IMR-90 (cell line): ENCODE results near the gene MGRN1. TPM values are rescaled to one million over a fixed set of nuclear protein-coding genes. Genes with fewer than 3 reads are reported as not detected.

Experiments used
- ATAC-seq: fragments of 200-7000 bp; cut with Tn5 transposase; 2 replicates; pipeline ENCODE4 v1.9.1; 2020; ENCODE audit warnings: low read depth, mild to moderate bottlenecking, moderate library complexity
- BruUV-seq: library from RNA; stranded (reverse); fragments of 400-500 nt; replicated peaks from 2 replicates; lab custom pipeline; 2021; lab: Mats Ljungman, UMichigan
- CTCF ChIA-PET: fragments of 300-600 bp; formaldehyde crosslinking; extraction: SDS; loops from one replicate; lab custom pipeline; 2021; ENCODE audit warnings: antibody characterized with exemption; lab: Yijun Ruan, JAX
- POLR2A ChIA-PET: fragments of 300-600 bp; sonication (Branson Sonifier 250); formaldehyde crosslinking; loops from one replicate; lab custom pipeline; 2022; ENCODE audit warnings: antibody characterized with exemption; ENCODE audit not compliant: unreplicated experiment; lab: Charles Lee
- DNase-seq: peaks from one replicate; pipeline ENCODE4 v3.0.0; 2013
- H2AFZ ChIP-seq: replicated peaks from 2 replicates; pipeline ENCODE3; 2013; ENCODE audit warnings: low read length, mild to moderate bottlenecking; ENCODE audit not compliant: poor library complexity
- H2AK5ac ChIP-seq: 2 replicates; pipeline ENCODE4 v1.6.1; 2013; ENCODE audit warnings: low read depth, low read length, inconsistent platforms
- H2AK9ac ChIP-seq: replicated peaks from 2 replicates; pipeline ENCODE3; 2013; ENCODE audit warnings: mild to moderate bottlenecking, low read depth, low read length, moderate library complexity; ENCODE audit not compliant: poor library complexity
- H2BK120ac ChIP-seq: 2 replicates; pipeline ENCODE4 v1.6.1; 2013; ENCODE audit warnings: low read depth, low read length, inconsistent platforms
- H2BK15ac ChIP-seq: 3 replicates; pipeline ENCODE4 v1.6.1; 2013; ENCODE audit warnings: low read depth, low read length, inconsistent platforms
- H2BK20ac ChIP-seq: 2 replicates; pipeline ENCODE4 v1.6.1; 2013; ENCODE audit warnings: low read depth, mild to moderate bottlenecking, inconsistent platforms, low read length, moderate library complexity
- H2BK5ac ChIP-seq: 2 replicates; pipeline ENCODE4 v1.6.1; 2013; ENCODE audit warnings: mild to moderate bottlenecking, low read depth, low read length, inconsistent platforms; ENCODE audit not compliant: poor library complexity, severe bottlenecking
- H3K14ac ChIP-seq: replicated peaks from 2 replicates; pipeline ENCODE4 v1.6.1; 2013; ENCODE audit warnings: low read depth, low read length, inconsistent platforms
- H3K18ac ChIP-seq: 2 replicates; pipeline ENCODE4 v1.6.1; 2013; ENCODE audit warnings: low read depth, low read length, control low read depth
- H3K23ac ChIP-seq: 2 replicates; pipeline ENCODE4 v1.6.1; 2013; ENCODE audit warnings: low read depth, low read length, inconsistent platforms
- H3K27ac ChIP-seq: 2 replicates; pipeline ENCODE4 v1.5.1; 2013; ENCODE audit warnings: mild to moderate bottlenecking, control low read depth, low read length; ENCODE audit not compliant: insufficient read depth
- H3K27me3 ChIP-seq: 2 replicates; pipeline ENCODE4 v1.6.1; 2013; ENCODE audit warnings: low read length; ENCODE audit not compliant: control insufficient read depth, insufficient read depth
- H3K36me3 ChIP-seq: 2 replicates; pipeline ENCODE4 v1.6.1; 2013; ENCODE audit warnings: low read length, mixed read lengths; ENCODE audit not compliant: control insufficient read depth, insufficient read depth
- H3K4ac ChIP-seq: 2 replicates; pipeline ENCODE4 v1.6.1; 2013; ENCODE audit warnings: low read depth, low read length, inconsistent platforms
- H3K4me1 ChIP-seq: 2 replicates; pipeline ENCODE4 v1.6.1; 2013; ENCODE audit warnings: low read length, mixed read lengths; ENCODE audit not compliant: control insufficient read depth, insufficient read depth
- H3K4me2 ChIP-seq: 2 replicates; pipeline ENCODE4 v1.6.1; 2013; ENCODE audit warnings: low read depth, mild to moderate bottlenecking, control low read depth, low read length, moderate library complexity
- H3K4me3 ChIP-seq: 2 replicates; pipeline ENCODE4 v1.5.1; 2013; ENCODE audit warnings: low read depth, mild to moderate bottlenecking, control low read depth, low read length, moderate library complexity; ENCODE audit not compliant: insufficient read depth
- H3K56ac ChIP-seq: 2 replicates; pipeline ENCODE4 v1.6.1; 2013; ENCODE audit warnings: low read length, inconsistent platforms; ENCODE audit not compliant: insufficient read depth; ENCODE audit errors: extremely low read depth
- H3K79me1 ChIP-seq, 2 experiments: 2 replicates each; pipeline ENCODE4 v1.6.1; 2013; ENCODE audit warnings: low read length in 2 of 2, inconsistent platforms in 1 of 2, low read depth in 1 of 2
- H3K9ac ChIP-seq: 2 replicates; pipeline ENCODE4 v1.6.1; 2013; ENCODE audit warnings: low read depth, low read length, control low read depth
- H3K9me1 ChIP-seq: 2 replicates; pipeline ENCODE4 v1.6.1; 2013; ENCODE audit warnings: low read length, inconsistent platforms; ENCODE audit not compliant: insufficient read depth
- H3K9me3 ChIP-seq: 2 replicates; pipeline ENCODE4 v1.6.1; 2013; ENCODE audit warnings: low read length; ENCODE audit not compliant: control insufficient read depth, insufficient read depth
- H4K20me1 ChIP-seq: 2 replicates; pipeline ENCODE4 v1.6.1; 2013; ENCODE audit warnings: low read length, inconsistent platforms; ENCODE audit not compliant: insufficient read depth
- H4K5ac ChIP-seq: 2 replicates; pipeline ENCODE4 v1.6.1; 2013; ENCODE audit warnings: mild to moderate bottlenecking, low read depth, low read length, control low read depth
- H4K8ac ChIP-seq, 2 experiments: 2 replicates each; pipeline ENCODE4 v1.6.1; 2013; ENCODE audit warnings: low read depth in 2 of 2, low read length in 2 of 2, control low read depth in 1 of 2, inconsistent platforms in 1 of 2
- H4K91ac ChIP-seq: 2 replicates; pipeline ENCODE4 v1.6.1; 2013; ENCODE audit warnings: low read depth, low read length, inconsistent platforms; ENCODE audit not compliant: insufficient read depth
- BHLHE40 ChIP-seq: fragments of 150-350 bp; IDR thresholded peaks from 2 replicates; pipeline ENCODE4 v1.6.1; 2016; ENCODE audit warnings: mild to moderate bottlenecking, low read depth, low read length
- CHD1 ChIP-seq: IDR thresholded peaks from 2 replicates; pipeline ENCODE4 v1.6.1; 2012; ENCODE audit warnings: low read depth, low read length, improper control_type of control experiment
- CTCF ChIP-seq: conservative IDR thresholded peaks from 2 replicates; pipeline ENCODE4 v1.5.1; 2012; ENCODE audit warnings: mild to moderate bottlenecking, low read depth, low read length, improper control_type of control experiment
- MAFK ChIP-seq: IDR thresholded peaks from 2 replicates; pipeline ENCODE4 v1.6.1; 2012; ENCODE audit warnings: low read depth, low read length, improper control_type of control experiment
- MAZ ChIP-seq: IDR thresholded peaks from 2 replicates; pipeline ENCODE4 v1.6.1; 2012; ENCODE audit warnings: low read depth, mild to moderate bottlenecking, low read length, improper control_type of control experiment, moderate library complexity, borderline replicate concordance
- MXI1 ChIP-seq: IDR thresholded peaks from 2 replicates; pipeline ENCODE4 v1.6.1; 2012; ENCODE audit warnings: low read depth, mild to moderate bottlenecking, low read length, moderate library complexity, borderline replicate concordance
- RAD21 ChIP-seq: IDR thresholded peaks from 2 replicates; pipeline ENCODE4 v1.6.1; 2012; ENCODE audit warnings: low read length, improper control_type of control experiment
- RCOR1 ChIP-seq: IDR thresholded peaks from 2 replicates; pipeline ENCODE4 v1.6.1; 2012; ENCODE audit warnings: mild to moderate bottlenecking, low read length, improper control_type of control experiment; ENCODE audit not compliant: insufficient replicate concordance
- RFX5 ChIP-seq: IDR thresholded peaks from 2 replicates; pipeline ENCODE4 v1.8.0; 2012; ENCODE audit warnings: low read depth, mild to moderate bottlenecking, low read length, moderate library complexity
- SMC3 ChIP-seq: fragments of 150-350 bp; IDR thresholded peaks from 2 replicates; pipeline ENCODE4 v1.6.1; 2016; ENCODE audit warnings: low read depth, mild to moderate bottlenecking, antibody characterized with exemption, low read length, moderate library complexity
- WGBS, 2 experiments: methylation state at CpG; one replicate each; pipeline versions ENCODE4 v1.1.5 to v1.1.7; 2013; ENCODE audit warnings: missing lambda C conversion rate in 2 of 2; ENCODE audit not compliant: insufficient read length in 1 of 2; ENCODE audit errors: extremely low coverage in 2 of 2; 5-methylcytosine and 5-hydroxymethylcytosine counted together
- dilution Hi-C: fragments of 300-500 bp; cut with HindIII; formaldehyde crosslinking; loops from one replicate; pipeline ENCODE4 v1.14.3; 2018; ENCODE audit warnings: low sequenced_read_pairs; ENCODE audit not compliant: unreplicated experiment
- in situ Hi-C: fragments of 300-500 bp; cut with MboI; formaldehyde crosslinking; loops from 3 replicates; pipeline ENCODE4 v1.14.3; 2019; ENCODE audit warnings: low sequenced_read_pairs, inconsistent platforms, mixed read lengths
- intact Hi-C: fragments of 100-400 bp; cut with micrococcal nuclease; formaldehyde crosslinking; loops from 2 replicates; pipeline ENCODE4 v1.10.0; 2022
- polyA plus RNA-seq, 3 experiments: library from polyadenylated mRNA; depleted of rRNA; stranded (reverse); fragments of >200 nt; gene quantifications; 2 replicates each; pipeline ENCODE4 v1.2.3, GENCODE V29; 2012; ENCODE audit warnings: low replicate concordance in 1 of 3
- total RNA-seq: library from RNA; depleted of rRNA; stranded (reverse); fragments of >200 nt; gene quantifications from 2 replicates; pipeline ENCODE4 v1.2.3, GENCODE V29; 2012
- TF ChIP-seq, protein P1 (sequence below): fragments of 150-350 bp; IDR thresholded peaks from 2 replicates; pipeline ENCODE4 v1.6.1; 2016; ENCODE audit warnings: low read depth, mild to moderate bottlenecking, low read length, moderate library complexity, borderline replicate concordance
- TF ChIP-seq, protein P2 (sequence below): fragments of 150-350 bp; IDR thresholded peaks from 2 replicates; pipeline ENCODE4 v1.6.1; 2017; ENCODE audit warnings: mild to moderate bottlenecking, antibody characterized with exemption, low read length, low read depth

MGRN1 gene
- total and polyA plus RNA-seq, 2 of the 4 experiments (the other 2 are of a cell fraction) = 11.7 to 32.7 TPM

DNA sequence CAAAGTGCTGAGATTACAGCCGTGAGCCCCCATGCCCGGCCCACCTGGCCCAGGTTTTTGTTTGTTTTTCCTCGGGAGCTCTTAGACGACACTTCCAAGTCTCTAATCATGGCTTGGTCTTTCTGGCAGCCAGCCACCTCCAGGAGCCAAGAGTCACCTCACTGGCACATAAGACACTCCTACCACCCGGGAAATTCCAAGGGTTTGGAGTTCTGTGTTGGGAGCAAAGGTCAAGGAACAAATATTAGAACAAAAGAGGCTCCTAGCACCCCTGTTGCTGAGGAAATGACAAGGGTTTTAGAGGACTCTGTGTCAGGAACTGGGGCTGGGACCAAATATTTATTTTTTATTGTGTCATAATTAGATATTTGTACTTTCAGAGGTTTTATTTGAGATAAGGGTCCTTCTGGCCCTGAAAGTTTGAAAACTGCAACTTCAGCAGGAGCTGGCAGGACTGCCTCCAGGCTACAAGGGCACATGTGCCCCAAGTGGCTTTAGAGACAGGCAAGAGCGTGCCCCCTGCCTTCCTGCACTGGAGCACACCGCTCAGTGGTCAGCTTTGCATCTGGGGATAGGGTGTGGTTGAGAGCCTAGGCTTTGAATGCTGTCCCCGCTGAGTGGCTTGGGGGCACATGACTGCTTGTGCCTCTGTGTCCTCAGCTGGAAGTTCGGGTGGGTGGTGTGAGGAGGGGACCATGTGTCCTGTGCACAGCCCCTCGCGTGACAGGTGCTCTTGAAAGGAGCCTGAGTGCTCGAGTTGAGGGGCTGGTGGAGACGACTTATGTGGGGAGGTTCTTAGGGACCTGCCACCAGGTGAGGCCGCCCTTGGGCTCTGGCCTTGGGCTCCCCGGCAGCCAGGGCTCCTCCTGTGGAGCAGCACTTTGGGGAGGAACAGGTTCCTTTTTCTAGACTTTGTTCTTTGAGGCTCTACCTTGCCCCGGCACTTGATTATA lies 29.7 kb downstream of the MGRN1 start:
- Histone ChIP-seq H4K20me1 (peaks cover 24% of the 10 kb centered on the region), H2BK120ac (no peak overlapping the region), H2AFZ (no peak overlapping the region), H3K18ac (no peak overlapping the region), H3K27me3 (no peaks in the 10 kb centered on the region), H4K8ac (no peak overlapping the region), H3K9me1 (no peaks in the 10 kb centered on the region), H2BK5ac (no peak overlapping the region), H3K9me3 (no peaks in the 10 kb centered on the region), H3K4me3 (no peak overlapping the region), H3K14ac (no peak overlapping the region), H4K91ac (no peak overlapping the region), H3K9ac (no peak overlapping the region), H3K23ac (no peak overlapping the region), H3K27ac (no peak overlapping the region), H3K4ac (no peak overlapping the region), H2AK9ac (no peak overlapping the region), H2BK20ac (no peak overlapping the region), H3K4me2 (no peak overlapping the region), H3K56ac (no peak overlapping the region), H3K4me1 (no peaks in the 10 kb centered on the region), H2BK15ac (no peak overlapping the region), H4K5ac (no peak overlapping the region), H2AK5ac (no peak overlapping the region), H3K79me1 (peaks cover 0 to 31% of the 10 kb centered on the region in 2 experiments; a peak in 3 of 4 replicates), H3K36me3 (peaks cover 65% of the 10 kb centered on the region)
- ChIA-PET CTCF (no interaction called here), POLR2A (no interaction called here)
- TF ChIP-seq, protein P1, sequence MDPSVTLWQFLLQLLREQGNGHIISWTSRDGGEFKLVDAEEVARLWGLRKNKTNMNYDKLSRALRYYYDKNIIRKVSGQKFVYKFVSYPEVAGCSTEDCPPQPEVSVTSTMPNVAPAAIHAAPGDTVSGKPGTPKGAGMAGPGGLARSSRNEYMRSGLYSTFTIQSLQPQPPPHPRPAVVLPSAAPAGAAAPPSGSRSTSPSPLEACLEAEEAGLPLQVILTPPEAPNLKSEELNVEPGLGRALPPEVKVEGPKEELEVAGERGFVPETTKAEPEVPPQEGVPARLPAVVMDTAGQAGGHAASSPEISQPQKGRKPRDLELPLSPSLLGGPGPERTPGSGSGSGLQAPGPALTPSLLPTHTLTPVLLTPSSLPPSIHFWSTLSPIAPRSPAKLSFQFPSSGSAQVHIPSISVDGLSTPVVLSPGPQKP = no peak
- TF ChIP-seq RAD21 = no peak
- TF ChIP-seq, protein P2, sequence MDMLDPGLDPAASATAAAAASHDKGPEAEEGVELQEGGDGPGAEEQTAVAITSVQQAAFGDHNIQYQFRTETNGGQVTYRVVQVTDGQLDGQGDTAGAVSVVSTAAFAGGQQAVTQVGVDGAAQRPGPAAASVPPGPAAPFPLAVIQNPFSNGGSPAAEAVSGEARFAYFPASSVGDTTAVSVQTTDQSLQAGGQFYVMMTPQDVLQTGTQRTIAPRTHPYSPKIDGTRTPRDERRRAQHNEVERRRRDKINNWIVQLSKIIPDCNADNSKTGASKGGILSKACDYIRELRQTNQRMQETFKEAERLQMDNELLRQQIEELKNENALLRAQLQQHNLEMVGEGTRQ = no peak
- TF ChIP-seq RCOR1 = no peak
- no peak for TF ChIP-seq SMC3
- TF ChIP-seq MXI1 = no peak
- TF ChIP-seq CTCF = no peak
- TF ChIP-seq MAZ = no peak
- no peak for TF ChIP-seq BHLHE40
- TF ChIP-seq RFX5 = no peak
- TF ChIP-seq MAFK = no peak
- TF ChIP-seq CHD1 = no peak
- ATAC-seq (no peak), DNase-seq (no peak)
- in situ Hi-C loops (no loop called here), intact Hi-C loops (no loop called here), dilution Hi-C loops (no loop called here)
- BruUV-seq = no TSS peak
- 88% methylated on average over 7 of the region's 16 CpGs; no CpG with 5 or more reads in 1 of the 2 experiments for WGBS, 2 experiments
